Measurements from ENCODE around the gene ELF3. TPM values are rescaled to one million over a fixed set of nuclear protein-coding genes. Genes with fewer than 3 reads are reported as not detected.

Gene ELF3
- total and polyA plus RNA-seq, 2 of the 13 experiments (the other 11 are each of a cell fraction or from before 2014, with no cell fraction given): 11.5 to 55.1 TPM

GRCh38 chr1:201982623-201983379 is 27.6 kb upstream of the ELF3 start, which contains the start of gene RNPEP (continued):
- TF ChIP-seq HNRNPUL1 (IDR thresholded peaks at IDR 0.05; ENCODE audit: low read depth, low read length) (no peak), SRF (IDR thresholded peaks at IDR 0.05; ENCODE audit: low read depth, low read length) (no peak), MXI1 (IDR thresholded peaks at IDR 0.05; ENCODE audit: borderline replicate concordance, low read depth, low read length) (peak; percentile 37; the same call in 1 of the 3 replicates), ZNF256 (CRISPR knock-in tag; conservative IDR thresholded peaks at IDR 0.05) (0 out of 2 replicates have a peak, but pooled peaks have one; percentile 50), AGO2 (optimal IDR thresholded peaks at IDR 0.05; ENCODE audit: low read depth, low read length) (peak; percentile 81), ATF7 (IDR thresholded peaks at IDR 0.05) (no peak), ATF7 (CRISPR knock-in tag; IDR thresholded peaks at IDR 0.05) (no peak), ZNF616 (CRISPR knock-in tag; IDR thresholded peaks at IDR 0.05; ENCODE audit: low read depth) (0 out of 2 replicates have a peak, but pooled peaks have one; percentile 78), ZNF138 (CRISPR knock-in tag; IDR thresholded peaks at IDR 0.05; ENCODE audit: low read depth) (no peak; the same call in none of the 2 replicates), NFAT5 (CRISPR knock-in tag; IDR thresholded peaks at IDR 0.05) (no peak), ELF1 (CRISPR knock-in tag; IDR thresholded peaks at IDR 0.05) (peak; percentile 66), ZNF841 (CRISPR knock-in tag; IDR thresholded peaks at IDR 0.05; ENCODE audit: borderline replicate concordance) (peak; percentile 51; the same call in 1 of the 2 replicates), ZNF3 (CRISPR knock-in tag; IDR thresholded peaks at IDR 0.05) (no peak), AFF4 (CRISPR knock-in tag; IDR thresholded peaks at IDR 0.05) (no peak)
